GM12892 (cell line): Measurements from ENCODE around the gene SRC.
A peak's percentile ranks its signal among the peaks of the same experiment; 100 is the strongest.
"Not testable (repeated sequence)": the region's sequence is repeated elsewhere in the genome, so short reads cannot be mapped to it uniquely, and the experiment has no call there.

Experiments
- DNase-seq: peaks from one replicate; pipeline ENCODE4 v3.0.0; 2011; ENCODE audit not compliant: insufficient read length
- FAIRE-seq: peaks from 2 replicates; lab custom pipeline; 2011; peaks lifted over from hg19 to GRCh38; lab: Jason Lieb, UNC
- POLR2A ChIP-seq: IDR thresholded peaks from 2 replicates; pipeline ENCODE4 v1.6.1; 2011; ENCODE audit warnings: low read depth, low read length, control low read depth
- POLR2AphosphoS5 ChIP-seq: IDR thresholded peaks from 2 replicates; pipeline ENCODE4 v1.6.1; 2011; ENCODE audit warnings: low read depth, low read length, control low read depth
- TAF1 ChIP-seq: IDR thresholded peaks from 2 replicates; pipeline ENCODE4 v1.6.1; 2011; ENCODE audit warnings: low read depth, mild to moderate bottlenecking, control low read depth, low read length, borderline replicate concordance

Gene SRC

DNA sequence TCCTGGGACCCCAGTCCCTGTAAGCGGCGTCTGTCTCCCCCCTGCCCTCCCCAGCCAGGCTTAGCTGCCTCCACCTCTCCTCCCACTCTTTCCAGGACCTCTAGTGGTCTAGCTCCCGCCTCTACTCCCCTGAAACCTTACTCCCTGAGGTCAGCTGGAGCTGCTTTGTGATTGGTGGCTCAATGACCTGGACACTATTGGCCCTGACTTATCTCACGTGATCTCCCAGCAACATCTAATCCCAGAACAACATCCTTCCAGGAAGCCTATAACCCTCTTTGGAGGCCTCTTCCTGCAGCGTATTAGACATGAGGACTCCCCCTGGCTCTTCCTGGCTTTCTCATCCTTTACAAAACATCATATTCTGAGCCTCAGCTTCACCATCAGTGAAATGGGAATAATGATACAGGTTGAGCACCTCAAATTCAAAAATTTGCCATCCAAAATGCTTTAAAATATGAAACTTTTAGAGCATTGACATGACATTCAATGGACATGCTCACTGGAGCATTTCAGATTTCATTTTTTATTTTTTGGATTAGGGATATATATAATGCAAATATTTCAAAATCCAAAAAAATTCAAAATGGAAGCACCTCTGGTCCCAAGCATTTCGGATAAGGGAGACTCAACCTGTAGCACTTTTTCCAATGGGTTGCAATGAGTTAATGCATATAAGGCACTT lies 16.3 kb upstream of the SRC start:
- no peak for TF ChIP-seq POLR2A
- no peak for TF ChIP-seq POLR2AphosphoS5
- no peak for TF ChIP-seq TAF1
- no peak for DNase-seq
- no peak for FAIRE-seq

DNA sequence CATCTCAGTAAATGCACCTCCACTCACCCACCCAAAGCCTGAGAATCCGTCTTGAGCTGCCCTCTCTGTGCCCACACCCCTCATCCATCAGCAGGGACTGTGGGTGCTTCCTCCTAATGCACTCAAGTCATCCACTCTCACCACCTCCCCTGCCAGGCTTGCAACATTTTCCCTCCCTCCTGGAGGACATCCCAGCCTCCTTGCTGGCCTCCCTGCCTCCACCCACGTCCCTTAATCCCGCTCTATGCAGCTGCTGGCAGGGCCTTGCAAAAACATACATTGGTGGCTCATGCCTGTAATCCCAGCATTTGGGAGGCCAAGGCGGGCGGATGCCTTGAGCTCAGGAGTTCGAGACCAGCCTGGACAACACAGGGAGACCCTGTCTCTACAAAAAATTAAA lies 15.6 kb upstream of the SRC start:
- FAIRE-seq (no peak), DNase-seq (no peak)
- TF ChIP-seq POLR2AphosphoS5 (no peak), TAF1 (no peak), POLR2A (no peak)

DNA sequence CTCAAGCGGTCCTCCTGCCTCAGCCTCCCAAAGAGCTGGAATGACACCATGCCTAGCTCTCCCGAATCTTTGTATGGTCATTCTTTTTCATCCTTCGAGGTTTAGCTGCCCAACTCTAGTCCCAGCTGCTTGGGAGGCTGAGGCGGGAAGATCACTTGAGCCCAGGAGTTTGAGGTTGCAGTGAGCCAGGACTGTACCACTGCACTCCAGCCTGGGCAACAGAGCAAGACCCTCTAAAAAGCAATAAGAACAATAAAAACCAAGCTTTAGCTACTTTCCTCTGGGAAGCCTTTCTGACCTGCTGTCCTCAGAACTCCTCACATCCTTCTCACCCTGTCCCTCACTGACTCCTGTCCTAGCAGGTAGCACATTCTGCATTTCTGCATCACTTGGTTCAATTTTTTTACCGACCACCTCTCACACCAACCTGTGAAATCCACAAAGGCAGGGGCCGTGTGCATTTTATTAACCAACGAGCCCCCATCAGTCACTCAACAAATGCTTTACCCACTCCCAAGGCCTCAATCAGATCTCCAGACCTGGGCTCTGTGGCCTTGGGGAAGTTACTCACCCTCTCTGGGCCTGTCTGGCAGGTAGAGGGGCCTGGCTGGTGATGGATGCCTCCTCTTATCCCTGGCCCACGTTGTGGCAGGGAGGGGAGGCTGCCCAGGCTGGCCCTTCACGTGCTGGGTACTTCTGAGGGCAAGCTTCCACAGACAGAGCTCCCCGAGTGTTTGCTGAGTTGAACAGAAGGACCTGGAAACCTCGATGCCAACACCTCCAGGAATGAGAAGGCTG lies 14.7 kb upstream of the SRC start:
- no peak for DNase-seq
- no peak for FAIRE-seq
- TF ChIP-seq POLR2AphosphoS5 (no peak), TAF1 (no peak), POLR2A (no peak)

DNA sequence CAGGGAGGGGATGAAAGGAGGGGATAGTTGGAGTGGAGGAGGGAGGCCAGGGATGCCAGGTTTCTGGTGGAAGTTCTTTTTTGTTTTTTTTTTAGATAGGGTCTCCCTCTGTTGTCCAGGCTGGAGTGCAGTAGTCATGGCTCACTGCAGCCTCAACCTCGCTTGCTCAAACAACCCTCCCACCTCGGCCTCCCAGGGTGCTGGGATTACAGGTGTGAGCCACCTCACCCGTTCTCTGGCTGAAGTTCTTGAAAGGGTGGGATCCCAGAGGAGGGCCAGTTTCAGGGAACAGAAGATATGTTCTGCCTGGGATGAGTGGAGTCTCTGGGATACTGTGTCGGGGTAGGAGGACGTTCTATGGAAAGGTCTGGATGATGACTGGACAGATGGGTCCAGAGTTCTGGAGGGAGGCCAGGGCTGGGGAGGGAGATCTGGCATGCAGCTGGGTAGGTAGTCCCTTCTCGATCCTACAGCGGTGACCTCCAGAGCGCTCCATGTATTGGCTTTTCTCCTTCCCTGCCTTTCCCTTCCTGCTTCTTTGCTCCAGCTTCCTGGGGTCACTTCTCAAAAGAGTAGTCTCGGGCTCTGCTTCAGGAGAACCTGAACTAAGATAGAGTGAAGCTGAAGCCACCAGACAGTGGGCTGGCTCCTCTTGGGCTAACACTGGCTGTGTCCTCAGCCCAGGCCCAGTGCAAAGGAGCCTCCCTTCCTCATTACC lies 12.7 kb upstream of the SRC start:
- TF ChIP-seq TAF1 (no peak), POLR2A (no peak), POLR2AphosphoS5 (no peak)
- no peak for DNase-seq
- peak; percentile 58 for FAIRE-seq

DNA sequence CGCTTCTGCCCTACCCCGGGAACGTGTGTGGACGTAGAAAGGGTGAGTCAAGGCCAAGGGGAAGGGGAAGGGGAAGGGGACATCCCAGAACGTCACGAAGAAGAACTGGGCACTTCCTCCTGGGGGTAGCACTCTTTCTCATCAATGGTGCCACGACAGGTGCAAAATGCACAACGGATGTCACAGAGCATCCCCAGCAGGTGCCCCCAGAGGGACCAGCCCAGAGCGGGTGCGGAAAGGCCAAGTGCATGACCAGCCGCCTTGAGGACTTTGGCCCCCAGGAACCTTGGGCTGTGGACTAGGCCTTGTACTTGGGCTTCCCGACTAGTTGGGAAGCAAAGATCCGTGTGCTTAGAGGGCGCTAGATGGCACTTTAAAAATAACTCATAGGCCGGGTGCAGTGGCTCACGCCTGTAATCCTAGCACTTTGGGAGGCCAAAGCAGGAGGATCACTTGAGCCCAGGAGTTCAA lies 12.1 kb upstream of the SRC start:
- no peak for FAIRE-seq
- TF ChIP-seq POLR2AphosphoS5 (no peak), TAF1 (no peak), POLR2A (no peak)

DNA sequence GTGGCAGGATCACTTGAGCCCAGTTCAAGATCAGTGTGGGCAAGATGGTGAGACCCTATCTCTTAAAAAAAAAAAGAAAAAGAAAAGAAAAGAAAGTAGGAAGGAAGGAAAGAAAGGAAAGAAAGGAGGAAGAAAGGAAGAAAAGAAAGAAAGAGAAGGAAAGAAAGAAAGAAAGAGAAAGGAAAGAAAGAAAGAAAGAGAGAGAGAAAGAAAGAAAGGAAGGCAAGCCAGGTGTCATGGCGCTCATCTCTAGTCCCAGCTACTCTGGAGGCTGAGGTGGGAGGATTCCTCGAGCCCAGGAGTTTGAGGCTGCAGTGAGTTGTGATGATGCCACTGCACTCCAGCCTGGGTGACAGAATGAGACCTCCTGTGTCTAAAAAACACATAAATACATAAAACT lies 11.5 kb upstream of the SRC start:
- FAIRE-seq (no peak), DNase-seq (no peak)
- TF ChIP-seq TAF1 (no peak), POLR2AphosphoS5 (no peak), POLR2A (no peak)

More for the DNA sequence above, 12.1 kb upstream of the SRC start:
- no peak for DNase-seq

DNA sequence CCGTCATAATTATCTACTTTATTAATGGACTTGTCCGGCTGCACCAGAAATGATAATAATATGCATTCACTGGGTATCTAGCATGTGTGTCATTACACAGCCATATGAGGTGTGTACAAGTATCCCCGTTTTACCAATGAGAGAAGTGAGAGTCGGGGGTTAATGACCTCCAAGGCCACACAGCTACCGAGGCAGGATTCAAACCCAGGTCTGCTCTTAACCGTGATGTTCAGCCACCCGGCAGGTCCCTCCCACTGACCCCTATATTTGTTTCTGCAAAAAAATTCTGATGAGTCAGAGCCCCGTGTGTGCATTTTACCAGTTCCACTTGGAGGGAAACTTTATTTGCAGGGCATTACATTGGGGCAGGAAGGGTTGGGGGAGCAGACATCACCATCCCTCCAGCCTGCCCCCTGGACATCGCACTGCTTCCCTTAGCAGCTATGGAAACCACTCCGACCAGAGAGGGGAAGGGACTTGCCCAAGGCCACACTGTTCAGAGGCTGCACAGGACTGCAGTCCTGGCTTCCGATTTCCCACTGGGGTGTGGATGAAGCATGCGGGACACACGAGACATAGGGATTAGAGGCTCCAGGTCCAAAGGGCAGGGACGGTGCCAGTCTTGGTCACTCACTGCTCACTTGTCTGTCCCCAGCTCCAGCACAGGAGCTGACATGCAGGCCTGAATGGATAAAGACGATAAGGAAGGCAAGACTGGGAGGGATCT lies 10.1 kb upstream of the SRC start:
- no peak for DNase-seq
- TF ChIP-seq POLR2A = no peak
- TF ChIP-seq POLR2AphosphoS5 = no peak
- no peak for TF ChIP-seq TAF1
- FAIRE-seq = no peak

DNA sequence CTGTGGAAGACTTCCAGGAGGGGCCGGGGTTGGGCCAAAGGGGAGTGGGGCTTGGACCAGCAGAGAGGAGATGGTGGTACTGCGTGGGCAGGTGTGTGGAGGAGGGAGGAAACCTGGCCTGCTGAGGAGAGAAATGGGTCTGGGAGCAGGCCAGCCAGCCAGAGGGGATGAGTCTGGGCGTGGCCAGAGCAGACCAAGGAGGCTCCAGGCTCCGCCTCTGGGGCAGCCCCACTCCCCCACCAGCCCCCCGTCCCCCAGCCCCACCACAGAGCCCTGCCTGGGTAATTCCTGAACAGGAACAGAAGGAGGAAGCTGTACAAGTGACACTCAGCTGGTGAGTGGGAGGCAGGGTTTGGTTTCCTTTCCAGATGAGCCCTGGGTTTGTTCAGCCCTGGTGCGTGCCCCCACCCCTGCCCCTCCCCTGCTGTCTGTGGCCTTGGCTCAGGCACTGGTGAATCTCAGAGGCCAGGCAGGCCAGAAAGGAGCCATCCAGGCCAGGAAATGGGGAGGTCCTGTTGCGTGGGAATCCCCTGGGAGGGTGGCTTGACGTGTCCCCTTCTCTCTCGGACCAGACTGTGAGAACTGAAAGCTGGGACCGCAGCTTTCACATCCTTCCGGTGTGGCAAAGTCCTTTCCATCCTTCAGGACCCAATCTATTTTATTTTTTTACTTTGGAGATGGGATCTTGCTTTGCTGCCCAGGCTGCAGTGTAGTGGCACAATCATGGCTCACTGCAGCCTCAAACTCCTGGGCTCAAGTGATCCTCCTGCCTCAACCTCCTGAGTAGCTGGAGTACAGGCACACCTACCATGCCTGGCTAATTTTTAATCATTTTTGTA lies 9.4 kb upstream of the SRC start:
- TF ChIP-seq POLR2A (no peak), TAF1 (no peak), POLR2AphosphoS5 (no peak)
- DNase-seq = peak; percentile 72
- peak; percentile 76 for FAIRE-seq

DNA sequence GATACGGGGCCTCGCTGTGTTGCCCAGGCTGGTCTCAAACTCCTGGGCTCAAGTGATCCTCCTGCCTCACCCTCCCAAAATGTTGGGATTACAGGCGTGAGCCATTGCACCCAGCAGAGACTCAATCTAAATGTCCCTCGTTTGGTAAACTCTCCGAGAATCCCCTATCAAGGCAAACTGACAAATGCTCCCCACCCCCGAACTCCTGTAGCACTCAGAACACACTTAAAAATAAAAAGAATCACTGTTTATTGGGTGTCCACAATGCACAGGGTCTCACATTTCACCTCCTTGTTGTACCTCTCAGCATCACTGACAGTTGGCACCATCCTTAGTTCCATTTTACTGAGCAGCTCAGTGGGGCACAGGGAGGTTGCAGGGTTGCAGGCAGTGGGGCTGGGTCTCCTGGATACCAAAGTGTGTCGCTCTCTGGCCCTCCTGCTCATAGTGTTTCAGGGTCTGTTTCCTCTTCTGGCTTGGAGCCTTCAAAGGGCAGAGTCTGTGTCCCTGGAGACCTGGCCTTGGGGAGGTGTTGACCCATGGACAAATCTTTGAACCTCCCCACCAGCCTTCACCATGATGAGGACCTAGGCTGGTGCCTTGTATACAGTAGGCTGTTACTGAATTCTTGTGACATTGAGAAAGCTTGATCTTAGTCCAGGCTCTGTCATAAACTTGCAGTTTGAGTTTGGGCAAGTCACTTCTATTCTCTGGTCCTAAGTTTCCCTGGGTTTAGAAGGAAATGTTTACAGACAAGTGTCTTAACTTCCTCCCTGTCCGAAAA lies 8.5 kb upstream of the SRC start:
- peak; percentile 72 for FAIRE-seq
- DNase-seq = no peak

DNA sequence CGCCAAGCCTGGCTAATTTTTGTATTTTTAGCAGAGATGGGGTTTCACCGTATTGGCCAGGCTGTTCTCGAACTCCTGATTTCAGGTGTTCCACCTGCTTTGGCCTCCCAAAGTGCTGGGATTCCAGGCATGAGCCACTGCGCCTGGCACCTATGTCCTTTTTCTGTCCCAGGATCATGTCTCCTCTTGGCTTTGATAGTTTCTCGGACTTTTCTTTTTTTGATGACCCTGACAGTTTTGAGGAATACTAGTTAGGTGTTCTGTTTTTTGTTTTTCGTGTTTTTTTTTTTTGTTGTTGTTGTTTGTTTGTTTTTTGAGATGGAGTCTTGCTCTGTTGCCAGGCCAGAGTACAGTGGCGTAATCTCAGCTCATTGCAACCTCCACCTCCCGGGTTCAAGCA lies 7.6 kb upstream of the SRC start:
- not testable (repeated sequence) for FAIRE-seq, DNase-seq

More for the DNA sequence above, 8.5 kb upstream of the SRC start:
- TF ChIP-seq TAF1 = no peak
- TF ChIP-seq POLR2A = no peak
